ENCODE results near the gene SRMS. TPM values are rescaled to one million over a fixed set of nuclear protein-coding genes. Genes with fewer than 3 reads are reported as not detected.

The SRMS gene
- total RNA-seq, 1 donor from 2014 or later: not detected

- H3K4me3 ChIP-seq (ENCODE audit: low read length in 3 of 3): no peak overlapping the region
- H3K27me3 ChIP-seq (ENCODE audit: control insufficient read depth in 3 of 3, insufficient read depth in 3 of 3, low read length in 3 of 3): peaks cover 4 to 11% (median 4%) of the 10 kb centered on the region in 3 donors
- H3K4me1 ChIP-seq (ENCODE audit: control insufficient read depth in 3 of 3, insufficient read depth in 3 of 3, low read length in 3 of 3): peaks cover 0 to 10% (median 0%) of the 10 kb centered on the region in 3 donors
- no peaks in the 10 kb centered on the region for H3K9me3 ChIP-seq (ENCODE audit: control insufficient read depth in 3 of 3, low read length in 3 of 3)
- H3K36me3 ChIP-seq (ENCODE audit: control insufficient read depth in 3 of 3, insufficient read depth in 3 of 3, low read length in 3 of 3): peaks cover 0 to 10% (median 3%) of the 10 kb centered on the region in 3 donors
- H3K9ac ChIP-seq (ENCODE audit: low read depth in 1 of 3, low read length in 3 of 3): no peak overlapping the region
- no peak overlapping the region for H3K27ac ChIP-seq (ENCODE audit: low read depth, low read length)
Observed at GRCh38 chr20:63565699-63566335, 18.3 kb upstream of the SRMS start.

- Histone ChIP-seq H3K4me1 (ENCODE audit: control insufficient read depth in 3 of 3, insufficient read depth in 3 of 3, low read length in 3 of 3) (peaks cover 0 to 10% (median 0%) of the 10 kb centered on the region in 3 donors), H3K4me3 (ENCODE audit: low read length in 3 of 3) (no peak overlapping the region), H3K27me3 (ENCODE audit: control insufficient read depth in 3 of 3, insufficient read depth in 3 of 3, low read length in 3 of 3) (peaks cover 4 to 9% (median 4%) of the 10 kb centered on the region in 3 donors), H3K27ac (ENCODE audit: low read depth, low read length) (no peak overlapping the region), H3K9me3 (ENCODE audit: control insufficient read depth in 3 of 3, low read length in 3 of 3) (no peaks in the 10 kb centered on the region), H3K36me3 (ENCODE audit: control insufficient read depth in 3 of 3, insufficient read depth in 3 of 3, low read length in 3 of 3) (peaks cover 0 to 10% (median 5%) of the 10 kb centered on the region in 3 donors), H3K9ac (ENCODE audit: low read depth in 1 of 3, low read length in 3 of 3) (no peak overlapping the region)
Observed at GRCh38 chr20:63565021-63565698, 17.6 kb upstream of the SRMS start.

GRCh38 chr20:63564036-63564810 is 16.7 kb upstream of the SRMS start:
- H3K36me3 ChIP-seq (ENCODE audit: control insufficient read depth in 3 of 3, insufficient read depth in 3 of 3, low read length in 3 of 3): peaks cover 0 to 10% (median 5%) of the 10 kb centered on the region in 3 donors

GRCh38 chr20:63563225-63563935 is 15.8 kb upstream of the SRMS start:
- H3K36me3 ChIP-seq (ENCODE audit: control insufficient read depth in 3 of 3, insufficient read depth in 3 of 3, low read length in 3 of 3): peaks cover 0 to 10% (median 5%) of the 10 kb centered on the region in 3 donors
- no peak overlapping the region for H3K4me3 ChIP-seq (ENCODE audit: low read length in 3 of 3)
- no peaks in the 10 kb centered on the region for H3K9me3 ChIP-seq (ENCODE audit: control insufficient read depth in 3 of 3, low read length in 3 of 3)
- peaks cover 0 to 2% (median under 1%) of the 10 kb centered on the region in 3 donors for H3K27me3 ChIP-seq (ENCODE audit: control insufficient read depth in 3 of 3, insufficient read depth in 3 of 3, low read length in 3 of 3)
- H3K27ac ChIP-seq (ENCODE audit: low read depth, low read length): no peak overlapping the region
- no peak overlapping the region for H3K9ac ChIP-seq (ENCODE audit: low read depth in 1 of 3, low read length in 3 of 3)
- peaks cover 0 to 2% (median 0%) of the 10 kb centered on the region in 3 donors for H3K4me1 ChIP-seq (ENCODE audit: control insufficient read depth in 3 of 3, insufficient read depth in 3 of 3, low read length in 3 of 3)

More at GRCh38 chr20:63564036-63564810, 16.7 kb upstream of the SRMS start:
- Histone ChIP-seq H3K9ac (ENCODE audit: low read depth in 1 of 3, low read length in 3 of 3) (no peak overlapping the region), H3K4me1 (ENCODE audit: control insufficient read depth in 3 of 3, insufficient read depth in 3 of 3, low read length in 3 of 3) (peaks cover 0 to 10% (median 0%) of the 10 kb centered on the region in 3 donors), H3K27ac (ENCODE audit: low read depth, low read length) (no peak overlapping the region), H3K9me3 (ENCODE audit: control insufficient read depth in 3 of 3, low read length in 3 of 3) (no peaks in the 10 kb centered on the region), H3K4me3 (ENCODE audit: low read length in 3 of 3) (no peak overlapping the region), H3K27me3 (ENCODE audit: control insufficient read depth in 3 of 3, insufficient read depth in 3 of 3, low read length in 3 of 3) (peaks cover 3 to 4% (median 4%) of the 10 kb centered on the region in 3 donors)

GRCh38 chr20:63562461-63563224 is 15.1 kb upstream of the SRMS start:
- Histone ChIP-seq H3K4me3 (ENCODE audit: low read length in 3 of 3) (no peak overlapping the region), H3K9ac (ENCODE audit: low read depth in 1 of 3, low read length in 3 of 3) (no peak overlapping the region), H3K9me3 (ENCODE audit: control insufficient read depth in 3 of 3, low read length in 3 of 3) (no peaks in the 10 kb centered on the region), H3K4me1 (ENCODE audit: control insufficient read depth in 3 of 3, insufficient read depth in 3 of 3, low read length in 3 of 3) (no peaks in the 10 kb centered on the region), H3K27me3 (ENCODE audit: control insufficient read depth in 3 of 3, insufficient read depth in 3 of 3, low read length in 3 of 3) (no peaks in the 10 kb centered on the region), H3K27ac (ENCODE audit: low read depth, low read length) (no peak overlapping the region), H3K36me3 (ENCODE audit: control insufficient read depth in 3 of 3, insufficient read depth in 3 of 3, low read length in 3 of 3) (peaks cover 0 to 10% (median 5%) of the 10 kb centered on the region in 3 donors)

GRCh38 chr20:63561624-63562396 is 14.3 kb upstream of the SRMS start:
- Histone ChIP-seq H3K4me3 (ENCODE audit: low read length in 3 of 3) (no peak overlapping the region), H3K36me3 (ENCODE audit: control insufficient read depth in 3 of 3, insufficient read depth in 3 of 3, low read length in 3 of 3) (peaks cover 0 to 10% (median 5%) of the 10 kb centered on the region in 3 donors), H3K9ac (ENCODE audit: low read depth in 1 of 3, low read length in 3 of 3) (no peak overlapping the region), H3K27me3 (ENCODE audit: control insufficient read depth in 3 of 3, insufficient read depth in 3 of 3, low read length in 3 of 3) (no peaks in the 10 kb centered on the region), H3K27ac (ENCODE audit: low read depth, low read length) (no peak overlapping the region), H3K9me3 (ENCODE audit: control insufficient read depth in 3 of 3, low read length in 3 of 3) (no peaks in the 10 kb centered on the region), H3K4me1 (ENCODE audit: control insufficient read depth in 3 of 3, insufficient read depth in 3 of 3, low read length in 3 of 3) (no peaks in the 10 kb centered on the region)

GRCh38 chr20:63560856-63561609 is 13.5 kb upstream of the SRMS start:
- Histone ChIP-seq H3K4me1 (ENCODE audit: control insufficient read depth in 3 of 3, insufficient read depth in 3 of 3, low read length in 3 of 3) (no peaks in the 10 kb centered on the region), H3K36me3 (ENCODE audit: control insufficient read depth in 3 of 3, insufficient read depth in 3 of 3, low read length in 3 of 3) (peaks cover 0 to 10% (median 5%) of the 10 kb centered on the region in 3 donors), H3K27me3 (ENCODE audit: control insufficient read depth in 3 of 3, insufficient read depth in 3 of 3, low read length in 3 of 3) (no peaks in the 10 kb centered on the region), H3K4me3 (ENCODE audit: low read length in 3 of 3) (no peak overlapping the region), H3K27ac (ENCODE audit: low read depth, low read length) (no peak overlapping the region), H3K9ac (ENCODE audit: low read depth in 1 of 3, low read length in 3 of 3) (no peak overlapping the region), H3K9me3 (ENCODE audit: control insufficient read depth in 3 of 3, low read length in 3 of 3) (no peaks in the 10 kb centered on the region)

- Histone ChIP-seq H3K4me1 (ENCODE audit: control insufficient read depth in 3 of 3, insufficient read depth in 3 of 3, low read length in 3 of 3) (no peaks in the 10 kb centered on the region), H3K9ac (ENCODE audit: low read depth in 1 of 3, low read length in 3 of 3) (no peak overlapping the region), H3K36me3 (ENCODE audit: control insufficient read depth in 3 of 3, insufficient read depth in 3 of 3, low read length in 3 of 3) (peaks cover 0 to 10% (median 5%) of the 10 kb centered on the region in 3 donors), H3K27me3 (ENCODE audit: control insufficient read depth in 3 of 3, insufficient read depth in 3 of 3, low read length in 3 of 3) (peaks cover 0 to 5% (median 3%) of the 10 kb centered on the region in 3 donors), H3K9me3 (ENCODE audit: control insufficient read depth in 3 of 3, low read length in 3 of 3) (no peaks in the 10 kb centered on the region), H3K4me3 (ENCODE audit: low read length in 3 of 3) (no peak overlapping the region), H3K27ac (ENCODE audit: low read depth, low read length) (no peak overlapping the region)
Observed at GRCh38 chr20:63560333-63560805, 12.8 kb upstream of the SRMS start.
